ENCODE results near the gene SMIM13.

DNA sequence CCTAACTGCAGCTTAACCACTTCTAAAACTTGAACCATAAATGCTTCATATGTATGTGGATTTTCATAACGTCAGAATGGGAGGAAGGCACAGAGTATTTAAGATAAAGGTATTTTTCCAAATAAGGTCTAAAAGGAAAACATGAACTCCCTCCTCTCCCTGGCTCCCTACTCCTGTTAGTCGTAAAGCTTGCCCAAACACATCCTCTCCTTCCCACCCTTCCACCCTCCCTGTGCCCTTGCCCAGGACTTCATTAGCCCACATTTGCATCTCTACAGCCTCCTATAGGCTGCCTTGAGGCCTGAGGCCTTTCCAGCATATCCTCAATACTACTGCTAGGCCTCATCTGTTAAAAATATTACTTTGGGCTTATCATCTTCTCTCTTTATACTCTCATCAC, 17.1 kb upstream of the SMIM13 start:
- no peak for TF ChIP-seq CTCF (IDR thresholded peaks at IDR 0.05 in 8 of 11, conservative IDR thresholded peaks at IDR 0.05 in 3 of 11)
- no peak for TF ChIP-seq POLR2A (IDR thresholded peaks at IDR 0.05)
- TF ChIP-seq POLR2AphosphoS5 (IDR thresholded peaks at IDR 0.05), result no peak
